HEK293T (cell line): ENCODE measurements around the gene CALHM3.

ENCODE experiments used
- CTCF ChIA-PET: fragments of 350-600 bp; formaldehyde crosslinking; extraction: SDS; loops from one replicate; lab custom pipeline; 2021; ENCODE audit warnings: antibody characterized with exemption, inconsistent platforms; lab: Yijun Ruan, JAX
- POLR2A ChIA-PET: fragments of 350-600 bp; formaldehyde crosslinking; extraction: SDS; loops from one replicate; lab custom pipeline; 2020; ENCODE audit warnings: antibody characterized with exemption, inconsistent platforms; lab: Yijun Ruan, JAX
- DNase-seq: peaks from one replicate; pipeline ENCODE4 v3.0.0; 2012; ENCODE audit warnings: mixed read lengths; ENCODE audit errors: extremely low spot score
- ARNT ChIP-seq: fragments of 450-650 bp; IDR thresholded peaks from 2 replicates; pipeline ENCODE4 v1.6.1; 2017; ENCODE audit warnings: mild to moderate bottlenecking
- BHLHE40 ChIP-seq: fragments of 450-650 bp; IDR thresholded peaks from 2 replicates; pipeline ENCODE4 v1.6.1; 2016; ENCODE audit warnings: mild to moderate bottlenecking, moderate library complexity, borderline replicate concordance
- CTBP1 ChIP-seq: fragments of 450-650 bp; IDR thresholded peaks from 2 replicates; pipeline ENCODE4 v1.6.1; 2016; ENCODE audit warnings: borderline replicate concordance
- ELF4 ChIP-seq: fragments of 450-650 bp; IDR thresholded peaks from 2 replicates; pipeline ENCODE4 v1.6.1; 2017; ENCODE audit warnings: antibody characterized with exemption
- FOXA1 ChIP-seq: fragments of 450-650 bp; IDR thresholded peaks from 2 replicates; pipeline ENCODE4 v1.6.1; 2016; ENCODE audit warnings: mild to moderate bottlenecking
- FOXK2 ChIP-seq: fragments of 450-650 bp; IDR thresholded peaks from 2 replicates; pipeline ENCODE4 v1.6.1; 2016; ENCODE audit warnings: mild to moderate bottlenecking
- FOXM1 ChIP-seq: fragments of 450-650 bp; IDR thresholded peaks from 2 replicates; pipeline ENCODE4 v1.6.1; 2017; ENCODE audit warnings: mild to moderate bottlenecking, borderline replicate concordance
- HDGF ChIP-seq: fragments of 450-650 bp; IDR thresholded peaks from 2 replicates; pipeline ENCODE4 v1.6.1; 2017; ENCODE audit warnings: antibody characterized with exemption, borderline replicate concordance
- L3MBTL2 ChIP-seq: fragments of 450-650 bp; conservative IDR thresholded peaks from 2 replicates; pipeline ENCODE4 v1.6.1; 2016; ENCODE audit warnings: mild to moderate bottlenecking
- LEF1 ChIP-seq: fragments of 450-650 bp; IDR thresholded peaks from 2 replicates; pipeline ENCODE4 v1.6.1; 2017; ENCODE audit warnings: mild to moderate bottlenecking, borderline replicate concordance
- NFRKB ChIP-seq: fragments of 450-650 bp; IDR thresholded peaks from 2 replicates; pipeline ENCODE4 v1.6.1; 2016; ENCODE audit warnings: mild to moderate bottlenecking, moderate library complexity
- PKNOX1 ChIP-seq: fragments of 450-650 bp; IDR thresholded peaks from 2 replicates; pipeline ENCODE4 v1.6.1; 2016
- SP1 ChIP-seq: fragments of 450-650 bp; IDR thresholded peaks from 2 replicates; pipeline ENCODE4 v1.6.1; 2017
- SUZ12 ChIP-seq: fragments of 450-650 bp; IDR thresholded peaks from 2 replicates; pipeline ENCODE4 v1.6.1; 2016; ENCODE audit warnings: mild to moderate bottlenecking
- TARDBP ChIP-seq: fragments of 450-650 bp; IDR thresholded peaks from 2 replicates; pipeline ENCODE4 v1.6.1; 2016
- ZNF384 ChIP-seq: fragments of 450-650 bp; IDR thresholded peaks from 2 replicates; pipeline ENCODE4 v1.6.1; 2016

CALHM3 gene

DNA sequence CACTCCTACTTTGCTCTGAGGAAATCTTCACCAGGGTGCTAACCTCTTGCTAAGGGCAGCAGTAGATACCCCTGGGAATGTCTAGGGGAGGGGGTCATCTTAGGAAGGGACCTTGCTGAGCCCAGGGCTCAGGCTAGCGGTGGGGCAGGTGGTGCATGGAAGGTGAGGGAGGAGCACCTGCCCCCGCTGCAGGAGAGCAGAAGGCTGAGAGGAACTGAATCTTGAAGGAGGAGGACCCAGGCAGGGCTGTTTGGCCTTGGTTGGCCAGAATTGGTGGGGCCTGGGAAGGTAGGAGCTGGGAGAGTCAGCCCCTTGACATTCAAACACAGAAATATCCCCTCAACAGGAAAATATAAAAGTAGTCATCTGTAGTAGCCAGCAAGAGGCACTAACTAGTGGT lies 7.0 kb downstream of the CALHM3 start:
- DNase-seq, result no peak
- ChIA-PET POLR2A (no interaction called here), CTCF (interaction anchor here (1.5 kb wide), 1 partner anchor 14 kb away, joined by 4 read pairs; no protein-coding TSS in a partner anchor)
- no peak for TF ChIP-seq CTBP1

GRCh38 chr10:103470761-103471653 lies 8.0 kb downstream of the CALHM3 start:
- no peak for DNase-seq
- ChIA-PET CTCF (interaction anchor here (0.7 kb wide), 1 partner anchor 18 kb away, joined by 3 read pairs; no protein-coding TSS in a partner anchor), POLR2A (no interaction called here)
- TF ChIP-seq SUZ12, result no peak
- TF ChIP-seq SP1, result no peak
- no peak for TF ChIP-seq FOXM1
- no peak for TF ChIP-seq FOXA1
- no peak for TF ChIP-seq CTBP1
- TF ChIP-seq ZNF384, result no peak
- TF ChIP-seq ELF4, result no peak
- TF ChIP-seq ARNT, result no peak
- no peak for TF ChIP-seq L3MBTL2
- no peak for TF ChIP-seq HDGF
- TF ChIP-seq NFRKB, result no peak
- no peak for TF ChIP-seq BHLHE40
- TF ChIP-seq LEF1, result no peak
- TF ChIP-seq TARDBP, result no peak
- TF ChIP-seq PKNOX1, result no peak
- TF ChIP-seq FOXK2, result no peak

GRCh38 chr10:103469201-103469600 lies 9.8 kb downstream of the CALHM3 start:
- DNase-seq, result no peak
- TF ChIP-seq ARNT (no peak), SP1 (no peak), SUZ12 (no peak), LEF1 (no peak), FOXM1 (no peak), ZNF384 (no peak), ELF4 (no peak), TARDBP (no peak), FOXK2 (no peak), L3MBTL2 (no peak), PKNOX1 (no peak), NFRKB (no peak), HDGF (no peak), BHLHE40 (no peak), FOXA1 (no peak), CTBP1 (no peak)
- CTCF ChIA-PET, result interaction anchor here (0.7 kb wide), 1 partner anchor 12 kb away, joined by 3 read pairs; no protein-coding TSS in a partner anchor
- POLR2A ChIA-PET, result no interaction called here

DNA sequence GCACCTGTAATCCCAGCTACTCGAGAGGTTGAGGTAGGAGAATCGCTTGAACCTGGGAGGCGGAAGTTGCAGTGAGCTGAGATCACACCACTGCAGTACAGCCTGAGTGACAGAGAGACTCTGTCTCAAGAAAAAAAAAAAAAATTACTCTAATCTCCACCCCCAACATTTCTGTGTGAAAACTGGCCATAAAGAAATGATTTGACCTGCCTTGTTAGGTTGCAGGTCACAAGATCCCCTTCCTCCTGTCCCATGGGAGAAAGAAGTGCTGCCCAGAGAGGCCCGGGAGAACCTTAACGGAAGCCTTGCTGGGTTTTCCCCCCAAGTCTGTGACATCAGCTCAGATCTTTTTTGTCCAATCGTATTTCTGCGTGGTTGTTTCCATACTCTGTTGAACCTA lies 11.6 kb downstream of the CALHM3 start:
- ChIA-PET POLR2A (no interaction called here), CTCF (interaction anchor here (0.7 to 0.9 kb wide), 2 partner anchors 13 to 21 kb away, joined by 3 to 8 read pairs; no protein-coding TSS in a partner anchor)
- DNase-seq, result no peak
- TF ChIP-seq ELF4, result no peak

- ChIA-PET CTCF (interaction anchor here (0.5 to 0.9 kb wide), 3 partner anchors 20 to 282 kb away, joined by 3 read pairs; no protein-coding TSS in a partner anchor), POLR2A (no interaction called here)
- TF ChIP-seq PKNOX1 (no peak), ZNF384 (no peak), LEF1 (no peak), NFRKB (no peak), BHLHE40 (no peak), FOXM1 (no peak), HDGF (no peak), ELF4 (no peak), TARDBP (no peak), CTBP1 (no peak), L3MBTL2 (no peak), FOXK2 (no peak), SP1 (no peak), FOXA1 (no peak)
- no peak for DNase-seq
Observed at GRCh38 chr10:103466734-103467133, 12.3 kb downstream of the CALHM3 start.
